Stimulated activated naive CD8-positive, alpha-beta T cell treated with anti-CD3 and anti-CD28 coated beads, Interleukin-15, amount 100 ng/mL, for 72 hours (primary cell): ENCODE data around the gene PCDHGA4.
"Not testable (repeated sequence)": the region's sequence is repeated elsewhere in the genome, so short reads cannot be mapped to it uniquely, and the experiment has no call there.

Experiments
- ATAC-seq: fragments of 150-1000 bp; cut with Tn5 transposase; 2 replicates; pipeline ENCODE4 v1.10.0; 2021; ENCODE audit warnings: mild to moderate bottlenecking, moderate library complexity
- DNase-seq, 2 donors: peaks; one replicate each; pipeline ENCODE4 v3.0.0; 2021 to 2022
- H3K27ac Mint-ChIP-seq, 2 donors: one replicate each; pipeline ENCODE4 v1.8.0; 2022; ENCODE audit warnings: mild to moderate bottlenecking in 2 of 2, mixed read lengths in 2 of 2, moderate library complexity in 2 of 2
- H3K27me3 Mint-ChIP-seq: one replicate; pipeline ENCODE4 v1.8.0; 2022; ENCODE audit warnings: mixed read lengths
- H3K4me1 Mint-ChIP-seq: one replicate; pipeline ENCODE4 v1.8.0; 2022; ENCODE audit warnings: mild to moderate bottlenecking, mixed read lengths
- H3K4me3 Mint-ChIP-seq, 2 donors: one replicate each; pipeline ENCODE4 v1.8.0; 2022; ENCODE audit warnings: mild to moderate bottlenecking in 2 of 2, mixed read lengths in 2 of 2, moderate library complexity in 1 of 2
- H3K9me3 Mint-ChIP-seq, 2 donors: one replicate each; pipeline ENCODE4 v1.8.0; 2022; ENCODE audit warnings: mixed read lengths in 2 of 2

Gene PCDHGA4

GRCh38 chr5:141354900-141355469, at the start of gene PCDHGA4:
Gene PCDHGA4, plus strand, starts transcription at chr5:141355021. Its CDS starts 87 bp downstream, at chr5:141355108.
- no peak for DNase-seq
- H3K4me3 Mint-ChIP-seq = peak within 1 kb of the TSS; percentile 64 to 73
- no peak for ATAC-seq
- H3K27me3 Mint-ChIP-seq = peaks cover 83% of the 10 kb centered on the region
- H3K4me1 Mint-ChIP-seq = peaks cover 4% of the 10 kb centered on the region
- H3K27ac Mint-ChIP-seq = no peak within 1 kb of the TSS
- H3K9me3 Mint-ChIP-seq = peaks cover 19 to 44% of the 10 kb centered on the region in 2 donors

GRCh38 chr5:141306630-141307029, 48.2 kb upstream of the PCDHGA4 start:
- peaks cover 2% of the 10 kb centered on the region for H3K4me1 Mint-ChIP-seq
- DNase-seq (no peak), ATAC-seq (no peak)
- no peaks in the 10 kb centered on the region for H3K27me3 Mint-ChIP-seq
- H3K9me3 Mint-ChIP-seq = peaks cover 35 to 59% of the 10 kb centered on the region in 2 donors
- H3K27ac Mint-ChIP-seq = no peak overlapping the region
- no peak overlapping the region for H3K4me3 Mint-ChIP-seq

GRCh38 chr5:141313711-141314110, 41.1 kb upstream of the PCDHGA4 start:
- ATAC-seq (no peak), DNase-seq (no peak)
- Mint-ChIP-seq H3K27me3 (no peaks in the 10 kb centered on the region), H3K27ac (no peak overlapping the region), H3K9me3 (peaks cover 38 to 66% of the 10 kb centered on the region in 2 donors), H3K4me3 (no peak overlapping the region), H3K4me1 (peaks cover 11% of the 10 kb centered on the region)

GRCh38 chr5:141316963-141317362, 37.9 kb upstream of the PCDHGA4 start:
- H3K4me3 Mint-ChIP-seq, ATAC-seq: not testable (repeated sequence)
- H3K9me3 Mint-ChIP-seq = peaks cover 43 to 62% of the 10 kb centered on the region in 2 donors

GRCh38 chr5:141319202-141319601, 35.6 kb upstream of the PCDHGA4 start:
- Mint-ChIP-seq H3K4me1 (peaks cover 22% of the 10 kb centered on the region), H3K9me3 (peaks cover 36 to 50% of the 10 kb centered on the region in 2 donors), H3K27ac (no peak overlapping the region), H3K27me3 (no peaks in the 10 kb centered on the region), H3K4me3 (peak overlapping the region; percentile 96 to 99)
- no peak for ATAC-seq
- no peak for DNase-seq

More at GRCh38 chr5:141316963-141317362, 37.9 kb upstream of the PCDHGA4 start:
- DNase-seq, H3K27ac Mint-ChIP-seq, H3K27me3 Mint-ChIP-seq: not testable (repeated sequence)
- H3K4me1 Mint-ChIP-seq = peaks cover 22% of the 10 kb centered on the region

GRCh38 chr5:141319699-141320098, 35.1 kb upstream of the PCDHGA4 start:
- H3K27ac Mint-ChIP-seq = peak overlapping the region; percentile 100
- ATAC-seq (no peak), DNase-seq (no peak)
- H3K27me3 Mint-ChIP-seq = no peaks in the 10 kb centered on the region
- H3K4me3 Mint-ChIP-seq = peak overlapping the region; percentile 96 to 99
- H3K4me1 Mint-ChIP-seq = peaks cover 22% of the 10 kb centered on the region
- H3K9me3 Mint-ChIP-seq = peaks cover 33 to 45% of the 10 kb centered on the region in 2 donors

- ATAC-seq (peak; percentile 97), DNase-seq (peak; percentile 91 to 94)
- Mint-ChIP-seq H3K9me3 (peaks cover 25 to 37% of the 10 kb centered on the region in 2 donors), H3K27me3 (no peaks in the 10 kb centered on the region), H3K4me3 (peak within 1 kb of the TSS; percentile 96 to 99), H3K4me1 (peaks cover 22% of the 10 kb centered on the region), H3K27ac (peak within 1 kb of the TSS; percentile 100)
Measured at GRCh38 chr5:141320225-141321169, 34.3 kb upstream of the PCDHGA4 start, which contains the start of gene TAF7. Gene TAF7, minus strand, starts transcription at chr5:141320784. Its CDS starts 740 bp downstream, at chr5:141320044.

GRCh38 chr5:141322261-141322660, 32.6 kb upstream of the PCDHGA4 start:
- Mint-ChIP-seq H3K27ac (no peak overlapping the region), H3K27me3 (peaks cover 12% of the 10 kb centered on the region), H3K9me3 (peaks cover 21 to 31% of the 10 kb centered on the region in 2 donors), H3K4me3 (peak overlapping the region in 1 of 2 donors; percentile 99), H3K4me1 (peaks cover 32% of the 10 kb centered on the region)
- no peak for DNase-seq
- ATAC-seq = no peak

- peaks cover 35% of the 10 kb centered on the region for H3K27me3 Mint-ChIP-seq
- ATAC-seq = peak; percentile 96
Measured at GRCh38 chr5:141326088-141326854, 28.6 kb upstream of the PCDHGA4 start.

GRCh38 chr5:141328231-141328630, 26.6 kb upstream of the PCDHGA4 start:
- Mint-ChIP-seq H3K27ac (no peak overlapping the region), H3K4me1 (peaks cover 10% of the 10 kb centered on the region), H3K4me3 (no peak overlapping the region), H3K9me3 (peaks cover 9 to 10% of the 10 kb centered on the region in 2 donors), H3K27me3 (peaks cover 54% of the 10 kb centered on the region)
- ATAC-seq (no peak), DNase-seq (peak in 1 of 2 donors; percentile 22)

More at GRCh38 chr5:141326088-141326854, 28.6 kb upstream of the PCDHGA4 start:
- H3K27ac Mint-ChIP-seq = peak overlapping the region; percentile 75 to 95
- peaks cover 10% of the 10 kb centered on the region for H3K4me1 Mint-ChIP-seq
- peak overlapping the region; percentile 92 to 94 for H3K4me3 Mint-ChIP-seq
- peaks cover 4 to 7% of the 10 kb centered on the region in 2 donors for H3K9me3 Mint-ChIP-seq
- peak; percentile 46 to 76 for DNase-seq

- ATAC-seq (peak; percentile 50), DNase-seq (no peak)
- Mint-ChIP-seq H3K27me3 (peaks cover 76% of the 10 kb centered on the region), H3K4me1 (peaks cover 10% of the 10 kb centered on the region), H3K9me3 (peaks cover 22 to 26% of the 10 kb centered on the region in 2 donors), H3K4me3 (peak within 1 kb of the TSS in 1 of 2 donors; percentile 42), H3K27ac (no peak within 1 kb of the TSS)
Measured at GRCh38 chr5:141330299-141331080, 24.3 kb upstream of the PCDHGA4 start, which contains the start of gene PCDHGA1. Gene PCDHGA1, plus strand, starts transcription at chr5:141330514.

- H3K4me1 Mint-ChIP-seq, H3K4me3 Mint-ChIP-seq, DNase-seq, ATAC-seq, H3K27ac Mint-ChIP-seq: not testable (repeated sequence)
- Mint-ChIP-seq H3K9me3 (peaks cover 37 to 42% of the 10 kb centered on the region in 2 donors), H3K27me3 (peaks cover 81% of the 10 kb centered on the region)
Measured at GRCh38 chr5:141332571-141332970, 22.2 kb upstream of the PCDHGA4 start.

GRCh38 chr5:141338538-141339306, 16.1 kb upstream of the PCDHGA4 start, which contains the start of gene PCDHGA2:
Gene PCDHGA2, plus strand, starts transcription at chr5:141338760.
- DNase-seq = no peak
- H3K9me3 Mint-ChIP-seq = peaks cover 56 to 62% of the 10 kb centered on the region in 2 donors
- H3K27me3 Mint-ChIP-seq = peaks cover 95% of the 10 kb centered on the region
- no peak for ATAC-seq
- H3K27ac Mint-ChIP-seq = no peak within 1 kb of the TSS
- peak within 1 kb of the TSS; percentile 56 to 61 for H3K4me3 Mint-ChIP-seq
- no peaks in the 10 kb centered on the region for H3K4me1 Mint-ChIP-seq
